Stimulated activated memory B cell treated with anti-CD40 and anti-IgM and Interleukin-4, amounts not matched to agents 10 μg/mL and 1 μg/mL and 100 μg/mL, for 72 hours (primary cell): ENCODE results near the gene SPSB2.
A peak's percentile ranks its signal among the peaks of the same experiment; 100 is the strongest.
"Not testable (repeated sequence)": the region's sequence is repeated elsewhere in the genome, so short reads cannot be mapped to it uniquely, and the experiment has no call there.

Experiments
- ATAC-seq: fragments of 150-1000 bp; cut with Tn5 transposase; 2 replicates; pipeline ENCODE4 v1.10.0; 2021
- H3K27ac Mint-ChIP-seq: one replicate; pipeline ENCODE4 v1.8.0; 2022; ENCODE audit warnings: mild to moderate bottlenecking, mixed read lengths
- H3K27me3 Mint-ChIP-seq: one replicate; pipeline ENCODE4 v1.8.0; 2022; ENCODE audit warnings: mixed read lengths
- H3K36me3 Mint-ChIP-seq: one replicate; pipeline ENCODE4 v1.8.0; 2022; ENCODE audit warnings: mixed read lengths
- H3K4me1 Mint-ChIP-seq: one replicate; pipeline ENCODE4 v1.8.0; 2022; ENCODE audit warnings: mixed read lengths
- H3K4me3 Mint-ChIP-seq: one replicate; pipeline ENCODE4 v1.8.0; 2022; ENCODE audit warnings: mild to moderate bottlenecking, moderate library complexity, mixed read lengths
- H3K9me3 Mint-ChIP-seq: one replicate; pipeline ENCODE4 v1.8.0; 2022; ENCODE audit warnings: mixed read lengths

Gene SPSB2

GRCh38 chr12:6866920-6867412, 6.1 kb downstream of the SPSB2 start:
- ATAC-seq = peak; percentile 51
- no peaks in the 10 kb centered on the region for H3K27me3 Mint-ChIP-seq
- peaks cover 50% of the 10 kb centered on the region for H3K4me1 Mint-ChIP-seq
- H3K27ac Mint-ChIP-seq = peak overlapping the region; percentile 87
- H3K4me3 Mint-ChIP-seq = peak overlapping the region; percentile 93
- no peaks in the 10 kb centered on the region for H3K9me3 Mint-ChIP-seq
- H3K36me3 Mint-ChIP-seq = peaks cover 56% of the 10 kb centered on the region

- no peaks in the 10 kb centered on the region for H3K27me3 Mint-ChIP-seq
- peak overlapping the region; percentile 93 for H3K4me3 Mint-ChIP-seq
- peaks cover 61% of the 10 kb centered on the region for H3K36me3 Mint-ChIP-seq
- no peaks in the 10 kb centered on the region for H3K9me3 Mint-ChIP-seq
- H3K4me1 Mint-ChIP-seq = peaks cover 43% of the 10 kb centered on the region
- ATAC-seq = no peak
- H3K27ac Mint-ChIP-seq = peak overlapping the region; percentile 87
Observed at GRCh38 chr12:6866163-6866919, 6.8 kb downstream of the SPSB2 start.

GRCh38 chr12:6865307-6865706, 7.8 kb downstream of the SPSB2 start:
- H3K9me3 Mint-ChIP-seq, H3K27ac Mint-ChIP-seq, H3K27me3 Mint-ChIP-seq, H3K4me3 Mint-ChIP-seq, ATAC-seq: not testable (repeated sequence)
- H3K4me1 Mint-ChIP-seq = peaks cover 33% of the 10 kb centered on the region
- peaks cover 68% of the 10 kb centered on the region for H3K36me3 Mint-ChIP-seq

GRCh38 chr12:6863586-6864321, 9.3 kb downstream of the SPSB2 start:
- no peak for ATAC-seq
- Mint-ChIP-seq H3K4me3 (no peak overlapping the region), H3K4me1 (peaks cover 17% of the 10 kb centered on the region), H3K27me3 (no peaks in the 10 kb centered on the region), H3K9me3 (no peaks in the 10 kb centered on the region), H3K27ac (no peak overlapping the region), H3K36me3 (peaks cover 70% of the 10 kb centered on the region)

- H3K36me3 Mint-ChIP-seq = peaks cover 74% of the 10 kb centered on the region
- H3K4me3 Mint-ChIP-seq = no peak overlapping the region
- H3K27ac Mint-ChIP-seq = no peak overlapping the region
- H3K27me3 Mint-ChIP-seq = no peaks in the 10 kb centered on the region
- peaks cover 10% of the 10 kb centered on the region for H3K4me1 Mint-ChIP-seq
- H3K9me3 Mint-ChIP-seq = no peaks in the 10 kb centered on the region
- no peak for ATAC-seq
Observed at GRCh38 chr12:6863033-6863432, 10.1 kb downstream of the SPSB2 start.

GRCh38 chr12:6861391-6861790, 11.7 kb downstream of the SPSB2 start:
- no peaks in the 10 kb centered on the region for H3K9me3 Mint-ChIP-seq
- peaks cover 88% of the 10 kb centered on the region for H3K36me3 Mint-ChIP-seq
- no peak overlapping the region for H3K4me3 Mint-ChIP-seq
- ATAC-seq = no peak
- no peak overlapping the region for H3K27ac Mint-ChIP-seq
- H3K4me1 Mint-ChIP-seq = peaks cover 2% of the 10 kb centered on the region
- no peaks in the 10 kb centered on the region for H3K27me3 Mint-ChIP-seq

GRCh38 chr12:6860942-6861341, 12.2 kb downstream of the SPSB2 start:
- H3K27me3 Mint-ChIP-seq = no peaks in the 10 kb centered on the region
- no peak overlapping the region for H3K27ac Mint-ChIP-seq
- H3K9me3 Mint-ChIP-seq = no peaks in the 10 kb centered on the region
- peaks cover 88% of the 10 kb centered on the region for H3K36me3 Mint-ChIP-seq
- no peaks in the 10 kb centered on the region for H3K4me1 Mint-ChIP-seq
- no peak for ATAC-seq
- H3K4me3 Mint-ChIP-seq = no peak overlapping the region

- no peaks in the 10 kb centered on the region for H3K4me1 Mint-ChIP-seq
- H3K4me3 Mint-ChIP-seq = no peak overlapping the region
- no peak for ATAC-seq
- H3K27me3 Mint-ChIP-seq = no peaks in the 10 kb centered on the region
- H3K36me3 Mint-ChIP-seq = peaks cover 84% of the 10 kb centered on the region
- no peak overlapping the region for H3K27ac Mint-ChIP-seq
- no peaks in the 10 kb centered on the region for H3K9me3 Mint-ChIP-seq
Observed at GRCh38 chr12:6860116-6860515, 13.0 kb downstream of the SPSB2 start.

- Mint-ChIP-seq H3K9me3 (no peaks in the 10 kb centered on the region), H3K4me3 (no peak overlapping the region), H3K27ac (no peak overlapping the region), H3K27me3 (no peaks in the 10 kb centered on the region), H3K36me3 (peaks cover 81% of the 10 kb centered on the region), H3K4me1 (peaks cover 6% of the 10 kb centered on the region)
- ATAC-seq = no peak
Observed at GRCh38 chr12:6858799-6859198, 14.3 kb downstream of the SPSB2 start.

GRCh38 chr12:6855322-6855721, 17.8 kb downstream of the SPSB2 start:
- Mint-ChIP-seq H3K36me3 (peaks cover 55% of the 10 kb centered on the region), H3K4me1 (peaks cover 26% of the 10 kb centered on the region), H3K27ac (no peak overlapping the region), H3K27me3 (no peaks in the 10 kb centered on the region), H3K9me3 (no peaks in the 10 kb centered on the region), H3K4me3 (no peak overlapping the region)
- ATAC-seq = no peak

- no peak for ATAC-seq
- Mint-ChIP-seq H3K27me3 (no peaks in the 10 kb centered on the region), H3K4me1 (peaks cover 39% of the 10 kb centered on the region), H3K9me3 (no peaks in the 10 kb centered on the region), H3K4me3 (no peak overlapping the region), H3K27ac (no peak overlapping the region), H3K36me3 (peaks cover 42% of the 10 kb centered on the region)
Observed at GRCh38 chr12:6854036-6854435, 19.1 kb downstream of the SPSB2 start.

- Mint-ChIP-seq H3K27me3 (no peaks in the 10 kb centered on the region), H3K27ac (peak overlapping the region; percentile 82), H3K4me3 (peak overlapping the region; percentile 84), H3K4me1 (peaks cover 43% of the 10 kb centered on the region), H3K9me3 (no peaks in the 10 kb centered on the region), H3K36me3 (peaks cover 38% of the 10 kb centered on the region)
- no peak for ATAC-seq
Observed at GRCh38 chr12:6853626-6854025, 19.5 kb downstream of the SPSB2 start.

- Mint-ChIP-seq H3K4me3 (peak overlapping the region; percentile 84), H3K27me3 (no peaks in the 10 kb centered on the region), H3K4me1 (peaks cover 51% of the 10 kb centered on the region), H3K36me3 (peaks cover 29% of the 10 kb centered on the region), H3K27ac (peak overlapping the region; percentile 82), H3K9me3 (no peaks in the 10 kb centered on the region)
- no peak for ATAC-seq
Observed at GRCh38 chr12:6852651-6853354, 20.3 kb downstream of the SPSB2 start.

- peaks cover 57% of the 10 kb centered on the region for H3K4me1 Mint-ChIP-seq
- peak within 1 kb of the TSS; percentile 84 for H3K4me3 Mint-ChIP-seq
- H3K36me3 Mint-ChIP-seq = peaks cover 22% of the 10 kb centered on the region
- ATAC-seq = peak; percentile 93
- no peaks in the 10 kb centered on the region for H3K9me3 Mint-ChIP-seq
- peak within 1 kb of the TSS; percentile 82 for H3K27ac Mint-ChIP-seq
- no peaks in the 10 kb centered on the region for H3K27me3 Mint-ChIP-seq
Observed at GRCh38 chr12:6851921-6852650, 21.0 kb downstream of the SPSB2 start, which contains the start of gene USP5. Gene USP5, plus strand, starts transcription at chr12:6852150. Its CDS starts 30 bp downstream, at chr12:6852180.
